Activated CD4-positive, alpha-beta T cell treated with anti-CD3 and anti-CD28 coated beads for 24 hours (primary cell): ENCODE measurements around the gene CDRT15.
"Not testable (repeated sequence)": the region's sequence is repeated elsewhere in the genome, so short reads cannot be mapped to it uniquely, and the experiment has no call there.

Experiments used
- DNase-seq, 2 donors: peaks; one replicate each; pipeline ENCODE4 v3.0.0-alpha.2; 2020; ENCODE audit warnings: low read depth in 2 of 2

The CDRT15 gene

DNA sequence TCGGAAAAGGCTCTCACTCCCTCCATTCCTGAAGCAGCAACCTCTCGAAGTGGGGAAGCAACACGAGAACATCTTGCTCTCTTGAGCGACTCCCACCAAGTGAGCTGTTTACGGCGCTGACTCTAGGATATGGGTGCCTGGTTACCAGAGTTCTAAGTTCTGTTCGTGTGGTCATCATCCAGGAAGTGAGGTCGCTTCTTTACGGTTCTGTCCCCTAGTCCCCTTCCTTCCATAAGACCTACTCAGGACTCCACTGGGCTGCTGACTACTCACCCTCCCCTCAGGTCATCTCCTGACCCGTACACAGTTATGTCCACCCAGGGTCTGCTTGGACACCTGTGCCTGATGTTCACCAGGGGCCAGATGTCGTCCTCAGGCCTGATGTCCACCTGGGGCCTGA is at the start of gene CDRT15:
Gene CDRT15 (minus strand): TSS at position 101 of the 400 bp plus-strand sequence. CDS start 29 bp downstream, at position 72.
- DNase-seq, result not testable (repeated sequence)

DNA sequence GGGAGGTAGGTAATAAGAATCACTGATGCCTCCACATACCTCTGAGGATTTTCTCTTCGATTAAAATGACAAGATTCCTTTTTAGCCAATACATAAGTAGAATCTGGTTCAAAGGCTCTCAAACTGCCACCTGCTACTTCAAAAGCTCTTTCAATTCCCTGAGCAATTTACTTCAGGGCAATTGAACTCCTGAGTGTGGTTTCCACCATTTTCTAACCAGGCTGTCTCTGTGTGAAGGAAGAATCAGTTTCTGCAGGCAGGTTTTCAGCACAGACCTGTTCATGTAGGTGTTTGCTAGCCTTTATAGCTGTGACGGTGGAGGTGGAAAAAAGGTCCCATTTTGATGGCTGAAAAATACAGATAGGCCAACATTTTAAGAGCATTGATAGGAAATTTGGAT is 46.1 kb upstream of the CDRT15 start:
- DNase-seq, result no peak

DNA sequence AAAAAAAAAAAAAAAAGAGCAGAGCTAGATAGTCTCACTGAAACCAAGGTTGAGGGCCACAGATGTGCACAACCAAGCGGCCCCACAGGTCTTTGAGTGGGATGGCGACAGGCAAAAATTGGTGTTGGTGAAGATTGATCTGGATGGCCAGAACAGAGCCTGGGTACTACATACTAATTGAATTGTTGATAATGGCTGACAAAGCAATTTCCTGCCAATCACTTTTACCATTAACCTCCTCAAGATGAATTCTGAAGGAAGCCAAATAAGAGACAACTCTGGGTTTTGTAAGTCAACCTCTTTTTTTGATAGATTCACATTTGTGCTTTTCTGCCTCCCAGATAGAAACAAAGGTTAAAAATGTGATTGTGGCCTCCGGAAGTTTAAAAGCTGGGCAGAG is 44.9 kb upstream of the CDRT15 start:
- DNase-seq, result no peak

DNA sequence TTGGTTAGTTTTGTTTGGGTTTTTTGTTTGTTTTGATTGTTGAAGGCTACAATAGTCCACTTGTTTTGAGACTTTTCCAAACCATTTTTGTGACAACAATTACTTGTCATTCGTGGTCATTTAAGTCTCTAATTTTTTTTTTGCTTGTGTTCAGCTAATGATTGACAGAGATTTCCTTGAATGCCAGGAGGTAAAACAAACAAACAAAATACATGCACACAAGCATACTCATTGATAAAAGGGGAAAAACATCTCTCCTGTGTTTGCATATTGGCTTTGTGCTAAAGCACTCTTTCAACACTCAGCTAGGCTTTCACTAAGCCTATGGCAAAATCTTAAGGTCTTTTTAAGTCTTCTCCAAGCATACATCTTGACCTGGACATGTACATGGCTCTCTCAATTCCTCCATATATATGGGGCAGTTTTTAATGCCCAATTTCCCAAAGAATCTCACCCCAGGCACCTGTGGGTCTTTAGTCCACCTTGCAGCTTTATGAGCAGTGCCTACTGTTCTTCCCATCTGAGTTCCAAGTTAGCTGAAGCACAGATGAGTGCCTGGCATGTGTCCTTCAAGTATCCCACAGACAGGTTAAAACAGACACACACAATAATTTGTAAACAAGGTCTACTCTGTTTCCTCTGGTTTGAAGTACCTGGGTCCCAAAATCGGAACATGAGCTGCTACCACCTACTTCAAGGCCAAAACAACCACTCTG is 40.0 kb upstream of the CDRT15 start:
- no peak for DNase-seq

DNA sequence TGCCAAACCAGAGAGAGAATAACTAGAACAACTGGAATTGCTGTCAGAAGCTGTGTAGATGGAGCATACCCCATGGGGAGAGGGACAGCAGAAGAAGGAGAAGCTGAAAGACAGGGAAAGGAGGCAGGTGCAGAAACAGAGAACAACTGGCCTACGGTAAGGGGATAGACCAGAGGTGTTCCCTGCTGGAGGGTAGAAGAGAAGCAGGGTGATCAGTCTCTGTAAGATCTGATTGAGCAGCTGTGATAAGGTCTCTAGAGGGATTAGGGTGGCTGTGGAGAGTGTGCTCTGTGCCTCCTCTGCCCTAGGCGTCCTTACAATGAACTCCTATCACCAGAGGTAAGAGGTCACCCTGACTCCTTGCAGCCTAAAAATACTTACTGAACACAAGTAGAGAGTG is 33.8 kb upstream of the CDRT15 start:
- DNase-seq, result no peak

DNA sequence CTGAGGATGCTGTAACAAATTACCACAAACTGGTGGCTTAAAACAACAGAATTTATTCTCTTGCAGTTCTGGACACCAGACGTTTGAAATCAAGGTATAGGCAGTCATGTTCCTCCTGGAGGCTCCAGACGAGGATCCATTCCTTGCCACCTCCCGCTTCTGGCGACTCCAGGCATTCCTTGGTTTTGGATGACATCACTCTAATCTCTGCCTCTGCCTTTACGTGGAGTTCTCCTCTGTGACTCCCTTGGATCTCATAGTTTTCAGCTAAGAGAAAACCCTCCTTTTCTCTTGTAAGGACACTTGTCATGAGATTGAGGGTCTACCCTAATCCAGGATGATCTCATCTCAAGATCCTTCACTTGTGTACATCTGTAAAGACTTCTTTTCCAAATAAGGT is 32.8 kb upstream of the CDRT15 start:
- DNase-seq, result no peak

DNA sequence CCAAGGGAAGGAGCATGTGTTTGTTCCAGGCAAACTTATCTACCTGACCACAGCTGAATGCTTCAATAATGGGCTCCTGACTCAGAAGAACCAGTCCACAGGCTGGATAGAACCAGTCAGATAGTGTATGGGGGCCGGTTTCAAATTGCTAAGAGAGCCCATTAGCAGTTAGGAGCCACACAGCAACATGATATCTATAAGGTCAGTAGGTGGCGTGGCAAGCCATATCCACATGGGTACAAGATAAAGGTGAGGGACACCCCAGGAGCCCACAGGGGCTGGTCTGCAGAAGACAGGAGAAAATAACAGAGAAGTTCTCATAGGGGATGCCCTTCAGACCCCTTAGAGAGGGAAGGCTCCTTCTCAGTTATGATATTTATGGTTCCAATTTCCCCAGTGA is 31.6 kb upstream of the CDRT15 start:
- DNase-seq, result no peak

DNA sequence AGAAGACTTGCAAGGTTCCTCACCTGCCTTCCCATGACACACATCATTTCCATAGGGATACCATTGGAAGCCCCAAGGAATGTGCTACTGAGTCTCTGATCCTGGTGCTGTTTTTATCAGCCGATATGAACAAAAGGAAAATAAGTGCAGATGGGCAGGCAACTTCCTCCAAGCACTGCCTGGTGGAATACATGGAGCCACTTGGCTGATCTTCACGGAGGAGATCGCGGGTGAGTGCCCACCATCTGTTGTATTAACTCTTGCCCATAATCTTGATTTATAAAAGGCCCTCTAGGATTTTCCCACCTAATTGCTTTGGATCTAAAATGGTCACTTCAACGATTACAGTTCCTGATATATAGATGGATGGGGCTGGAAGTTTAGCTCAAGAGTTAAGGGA is 24.7 kb upstream of the CDRT15 start:
- no peak for DNase-seq

DNA sequence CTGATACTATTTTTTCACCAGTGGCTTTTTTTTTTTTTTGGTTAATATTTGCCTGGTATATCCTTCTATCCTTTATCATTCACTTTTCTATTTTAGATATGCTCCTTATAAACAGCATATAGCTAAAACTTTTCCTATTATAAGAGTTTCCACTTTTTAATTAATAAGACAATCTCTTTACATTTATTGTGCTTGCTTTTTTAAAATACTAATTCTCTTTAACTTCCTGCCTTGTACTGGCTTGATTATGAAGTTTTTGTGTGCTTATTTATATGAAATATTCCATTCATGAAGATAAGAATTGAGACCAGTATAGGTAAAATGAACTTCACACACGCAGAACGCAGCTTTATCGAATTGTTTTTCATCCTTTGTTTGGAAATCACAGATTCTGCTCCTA is 9.0 kb upstream of the CDRT15 start:
- no peak for DNase-seq

DNA sequence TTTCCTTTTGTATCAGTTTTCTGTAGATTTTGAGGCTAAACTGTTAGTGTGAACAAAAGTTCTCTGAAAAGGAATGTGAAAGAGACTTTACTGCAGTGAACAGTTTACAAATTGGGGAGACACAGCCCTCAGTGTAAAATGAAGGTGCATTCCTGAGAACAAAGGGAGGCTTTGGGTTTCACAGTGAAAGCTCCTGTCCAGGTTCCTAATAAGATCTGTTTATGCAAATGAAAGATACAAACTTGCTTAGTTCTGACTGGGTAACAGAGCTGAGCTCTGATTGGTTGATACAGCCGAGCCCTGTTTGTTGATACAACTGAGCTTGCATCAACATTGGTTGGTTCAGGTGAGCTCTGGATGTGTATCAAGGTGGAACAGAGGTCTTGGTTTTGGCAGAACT is 8.3 kb upstream of the CDRT15 start:
- DNase-seq, result no peak

DNA sequence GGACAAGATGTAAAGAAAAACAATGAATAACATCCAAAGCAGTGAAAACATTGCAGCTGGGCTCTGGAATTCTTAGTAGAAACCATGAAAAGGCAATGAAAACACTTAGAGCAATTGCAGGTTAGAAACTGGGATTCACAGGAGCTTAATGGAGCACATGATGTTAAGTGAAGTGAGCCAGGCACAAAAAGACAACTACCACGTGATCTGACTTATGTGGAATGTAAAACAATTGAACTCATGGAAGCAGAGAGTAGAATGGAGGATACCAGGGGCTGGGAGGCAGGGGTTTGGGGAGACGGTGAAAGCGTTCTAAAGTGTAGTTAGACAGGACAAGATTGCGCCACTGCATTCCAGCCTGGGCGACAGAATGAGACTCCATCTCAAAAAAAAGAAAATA is 2.6 kb upstream of the CDRT15 start:
- not testable (repeated sequence) for DNase-seq

DNA sequence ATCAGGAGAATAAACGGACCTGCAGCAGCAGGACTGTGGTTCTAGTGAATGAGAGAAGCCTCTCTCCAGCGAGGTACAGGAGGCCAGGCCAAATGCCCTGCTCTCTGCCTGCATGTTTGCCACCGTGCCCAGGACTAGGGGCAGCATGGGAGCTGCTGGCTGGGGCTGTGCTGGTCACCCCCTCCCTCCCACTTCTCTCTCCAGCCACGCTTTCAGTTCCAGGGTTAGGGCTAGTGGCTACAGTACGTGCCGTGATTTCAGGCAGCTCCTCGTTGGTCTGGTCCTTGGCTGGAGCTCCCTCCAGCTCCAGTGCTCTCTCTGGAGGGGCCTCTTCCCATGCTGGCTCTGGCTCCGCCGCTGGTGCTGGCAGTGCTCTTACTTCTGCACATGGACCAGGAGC is 630 bp downstream of the CDRT15 start:
- DNase-seq, result not testable (repeated sequence)

DNA sequence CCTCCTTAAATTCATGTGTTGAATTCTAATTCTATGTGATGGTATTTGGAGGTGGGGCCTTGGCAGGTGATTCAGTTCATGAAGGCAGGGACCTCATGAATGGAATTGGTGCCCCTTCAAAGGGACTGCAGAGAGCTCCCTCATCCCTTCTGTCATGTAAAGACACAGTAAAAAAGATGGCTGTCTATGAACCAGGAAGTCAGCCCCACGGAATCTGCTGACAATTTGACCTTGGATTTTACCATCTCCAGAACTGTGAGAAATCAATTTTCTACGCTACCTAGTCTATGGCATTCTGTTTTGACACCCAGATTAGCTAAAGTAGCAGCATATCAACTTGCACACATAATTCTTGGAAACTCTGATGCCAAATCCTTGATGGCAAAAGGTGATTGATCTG is 1.6 kb downstream of the CDRT15 start:
- DNase-seq, result not testable (repeated sequence)

DNA sequence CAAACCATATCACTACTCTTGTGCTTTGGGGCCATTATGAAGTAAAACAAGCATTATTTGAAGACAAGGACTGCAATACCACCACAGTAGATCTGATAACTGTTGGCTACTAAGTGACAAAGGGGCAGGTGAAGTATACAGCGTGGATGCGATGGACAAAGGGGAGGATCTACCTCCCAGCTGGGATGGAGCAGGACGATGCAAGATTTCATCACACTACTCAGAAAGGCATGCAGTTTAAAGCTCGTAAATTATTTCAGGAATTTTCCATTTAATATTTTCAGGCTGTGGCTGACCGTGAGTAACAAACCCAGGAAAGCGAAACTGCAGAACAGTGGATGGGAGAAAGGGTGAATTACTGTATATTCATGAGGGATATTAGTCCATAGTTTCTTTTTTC is 5.5 kb downstream of the CDRT15 start:
- not testable (repeated sequence) for DNase-seq

DNA sequence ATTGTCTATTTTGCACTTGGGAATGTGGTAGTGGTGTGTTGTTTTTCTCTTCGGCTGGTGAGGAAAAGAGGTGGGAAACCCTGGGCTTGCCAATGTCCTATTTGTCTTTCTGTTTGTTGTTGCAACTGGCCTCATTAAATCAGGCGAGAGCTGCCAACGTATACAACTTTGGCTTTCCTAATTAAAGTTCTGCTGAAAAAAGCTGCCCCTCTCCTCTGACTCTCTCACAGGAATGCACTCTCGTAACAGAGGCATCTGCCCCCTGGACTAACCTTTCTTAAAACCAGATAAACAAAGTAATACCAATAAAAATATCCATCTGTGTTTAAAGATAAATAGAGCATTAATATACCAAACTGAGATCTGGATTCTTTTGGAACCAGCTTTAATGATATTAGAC is 7.8 kb downstream of the CDRT15 start:
- DNase-seq, result no peak

DNA sequence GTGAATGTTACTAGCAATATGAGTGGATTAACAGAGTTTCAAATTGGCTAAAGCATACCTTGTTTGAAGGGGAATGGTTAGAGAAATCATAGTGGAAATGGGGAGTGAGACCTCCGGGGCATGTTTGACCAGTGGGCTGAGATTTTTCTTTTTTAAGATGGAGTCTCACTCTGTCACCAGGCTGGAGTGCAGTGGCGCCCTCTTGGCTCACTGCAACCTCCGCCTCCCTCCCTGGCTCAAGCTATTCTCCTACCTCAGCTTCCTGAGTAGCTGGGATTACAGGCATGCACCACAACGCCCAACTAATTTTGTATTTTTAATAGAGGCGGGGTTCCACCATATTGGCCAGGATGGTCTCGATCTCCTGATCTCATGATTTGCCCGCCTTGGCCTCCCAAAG is 9.6 kb downstream of the CDRT15 start:
- no peak for DNase-seq

DNA sequence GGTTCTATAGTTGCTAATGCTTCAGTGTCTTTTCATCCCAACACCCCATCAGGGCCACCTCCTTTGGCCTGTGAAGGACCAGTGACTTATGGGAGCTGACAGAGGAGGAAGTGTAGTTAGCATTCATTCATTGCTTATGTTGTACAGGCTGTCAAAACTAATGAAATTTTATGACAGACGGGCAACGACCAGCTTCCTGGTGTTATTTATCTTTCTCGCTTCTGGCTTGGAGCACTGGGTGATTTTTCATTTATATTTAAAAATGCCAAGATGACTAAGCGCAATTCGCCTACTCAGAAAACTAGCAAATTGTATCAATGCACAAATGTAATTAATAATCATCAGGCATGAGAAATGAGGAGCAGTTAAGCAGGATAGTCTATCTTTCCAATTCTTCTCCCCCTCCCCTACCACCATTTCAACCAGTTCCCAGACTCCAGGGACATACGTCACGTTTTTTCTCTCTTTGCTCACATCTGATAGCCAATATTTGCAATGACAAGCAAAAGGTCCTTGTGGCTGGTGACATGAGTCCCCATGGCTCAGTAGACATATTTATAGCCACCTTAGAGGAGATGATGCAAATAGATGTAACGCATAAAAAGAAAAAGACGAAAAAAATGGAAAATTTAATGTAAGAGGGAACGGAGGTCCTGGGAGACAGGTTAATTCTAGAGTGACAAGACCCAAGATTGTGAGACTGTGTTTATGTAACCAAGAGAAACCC is 11.2 kb downstream of the CDRT15 start:
- DNase-seq, result no peak

DNA sequence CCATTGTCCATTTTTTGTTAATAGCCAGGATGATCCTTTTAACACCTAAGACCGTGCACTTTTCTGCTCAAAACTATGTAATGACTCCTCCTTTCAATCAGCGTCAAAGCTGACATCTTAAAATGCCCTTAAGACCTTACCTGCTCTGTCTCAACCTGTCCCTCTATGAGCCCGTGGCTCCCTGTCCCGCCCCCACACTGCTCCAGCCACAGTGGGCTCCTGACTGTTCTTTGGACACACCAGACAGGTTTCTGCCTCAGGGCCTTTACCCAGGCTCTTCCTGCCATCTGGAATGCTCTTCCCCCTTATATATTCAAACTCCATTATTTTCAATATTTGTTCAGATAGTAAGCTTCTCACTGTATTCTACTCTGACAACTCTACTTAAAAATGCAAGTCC is 14.1 kb downstream of the CDRT15 start:
- DNase-seq, result no peak

DNA sequence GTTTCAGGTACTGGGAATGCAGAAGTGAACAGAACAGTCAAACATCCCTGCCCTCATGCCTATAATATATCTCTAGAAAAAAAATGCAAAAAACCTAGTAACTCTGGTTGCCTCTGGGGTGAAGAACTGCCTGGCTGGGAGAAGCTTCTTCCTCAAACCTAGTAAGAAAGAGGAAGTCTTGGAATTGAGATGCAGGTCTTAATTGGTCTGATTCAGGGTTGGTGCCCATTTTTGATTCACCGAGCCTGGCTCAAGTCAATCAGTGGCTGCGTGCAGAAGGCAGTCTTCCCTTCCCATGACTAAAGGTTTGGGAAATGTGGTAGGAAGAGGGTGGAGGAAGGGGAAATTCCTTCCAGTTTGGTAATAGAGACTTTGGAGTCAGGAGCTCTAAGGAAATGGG is 22.4 kb downstream of the CDRT15 start:
- no peak for DNase-seq

DNA sequence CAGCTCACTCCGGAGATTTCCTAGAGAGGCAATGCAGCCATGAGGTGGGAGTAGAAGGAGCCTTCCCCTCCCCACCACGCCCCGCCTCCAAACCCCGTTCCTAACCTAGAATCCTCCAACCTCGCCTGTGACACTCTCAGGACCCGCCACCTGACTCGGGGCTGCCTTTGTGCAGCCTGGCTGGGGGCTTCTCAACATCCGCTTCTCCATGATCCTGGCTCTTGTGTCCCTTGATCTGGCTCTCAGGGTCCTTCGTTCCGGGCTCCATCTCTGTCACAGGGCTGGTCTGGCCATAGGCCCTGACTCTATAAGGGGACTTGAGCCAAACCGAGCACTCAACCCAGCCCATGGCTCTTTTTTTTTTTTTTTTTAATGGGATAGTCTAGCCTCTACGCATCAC is 24.3 kb downstream of the CDRT15 start:
- no peak for DNase-seq

DNA sequence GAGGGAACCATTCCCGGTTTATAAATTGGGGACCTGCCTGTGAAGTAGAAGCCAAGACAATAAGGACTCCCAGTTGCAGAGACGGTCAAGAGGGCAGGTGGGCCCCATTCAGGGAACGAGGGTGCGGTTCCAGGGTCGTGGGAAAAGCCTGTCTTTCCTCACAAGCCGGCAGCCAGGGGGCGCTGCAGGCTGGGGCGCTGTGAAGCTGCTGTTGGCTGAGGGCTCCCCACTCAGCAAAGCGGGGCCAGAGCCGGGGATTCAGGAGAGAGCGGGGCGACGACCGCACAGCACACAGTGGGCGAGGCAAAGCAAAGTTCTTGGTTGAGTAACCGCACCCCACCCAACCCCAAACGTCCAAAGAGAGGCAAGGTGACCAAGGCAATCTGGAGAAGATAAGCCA is 24.9 kb downstream of the CDRT15 start:
- DNase-seq, result no peak

DNA sequence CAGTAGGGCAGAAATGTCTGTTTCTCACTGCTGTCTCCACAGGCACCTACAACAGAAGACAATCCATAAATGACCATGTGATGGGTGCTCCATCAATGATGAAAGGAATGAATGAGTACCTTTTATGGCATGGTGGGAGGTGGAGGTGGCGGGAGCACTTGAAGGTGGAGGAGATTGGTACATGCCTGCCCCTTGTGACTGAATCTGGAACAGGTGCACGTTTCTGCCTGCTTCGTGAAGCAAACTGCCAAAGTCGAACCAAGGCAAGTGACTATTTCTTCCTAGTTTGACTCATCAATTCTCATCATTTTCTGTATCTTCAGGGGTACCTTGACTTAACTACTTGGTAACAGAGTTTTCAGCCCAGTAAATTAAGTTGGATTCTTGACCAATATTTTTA is 25.4 kb downstream of the CDRT15 start:
- no peak for DNase-seq

DNA sequence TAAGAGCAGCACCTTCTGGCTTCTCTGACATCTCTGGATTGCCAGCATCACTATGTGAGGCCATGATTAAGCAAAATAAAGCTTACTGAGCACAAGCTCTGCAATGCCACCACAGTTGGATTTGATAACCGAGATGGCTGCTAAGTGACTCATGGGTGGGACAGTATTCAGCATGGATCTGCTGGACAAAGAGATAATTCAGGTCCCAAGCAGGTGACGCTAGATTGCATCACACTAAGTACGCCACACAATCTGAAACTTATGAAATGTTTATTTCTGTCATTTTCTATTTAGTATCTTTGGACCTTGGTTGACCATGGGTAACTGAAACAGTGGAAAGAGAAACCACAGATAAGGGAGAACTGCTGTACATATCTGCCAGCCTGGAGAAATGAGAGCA is 27.4 kb downstream of the CDRT15 start:
- DNase-seq, result no peak

DNA sequence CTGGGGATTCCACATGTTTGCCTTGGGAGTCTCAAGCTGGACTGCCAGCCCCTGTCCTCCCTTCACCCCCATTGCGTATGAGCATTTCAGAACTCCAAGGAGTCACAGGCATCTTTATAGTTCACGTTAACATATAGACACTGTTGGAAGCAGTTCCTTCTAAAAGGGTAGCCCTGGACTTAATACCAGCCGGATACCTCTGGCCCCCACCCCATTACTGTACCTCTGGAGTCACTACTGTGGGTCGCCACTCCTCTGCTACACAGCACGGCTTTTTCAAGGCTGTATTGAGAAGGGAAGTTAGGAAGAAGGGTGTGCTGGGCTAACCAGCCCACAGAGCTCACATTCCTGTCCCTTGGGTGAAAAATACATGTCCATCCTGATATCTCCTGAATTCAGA is 28.9 kb downstream of the CDRT15 start:
- no peak for DNase-seq
